HEK293 (cell line): ENCODE measurements around the gene MYOM1.

ENCODE experiments used
- ATF2 ChIP-seq: fragments of 450-650 bp; formaldehyde crosslinking; IDR thresholded peaks from 2 replicates; pipeline ENCODE4 v1.5.1; 2016; ENCODE audit warnings: missing biosample characterization, missing genetic modification characterization, low read depth
- BCL6B ChIP-seq: fragments of 450-650 bp; formaldehyde crosslinking; IDR thresholded peaks from 2 replicates; pipeline ENCODE4 v1.5.1; 2017; ENCODE audit warnings: missing biosample characterization, missing genetic modification characterization
- EGR2 ChIP-seq: fragments of 450-650 bp; formaldehyde crosslinking; IDR thresholded peaks from 2 replicates; pipeline ENCODE4 v1.5.1; 2016; ENCODE audit warnings: low read depth, missing biosample characterization, missing genetic modification characterization
- GLIS2 ChIP-seq: fragments of 450-650 bp; formaldehyde crosslinking; IDR thresholded peaks from 2 replicates; pipeline ENCODE4 v1.5.1; 2016; ENCODE audit warnings: missing biosample characterization, missing genetic modification characterization
- HOXD13 ChIP-seq: sonication (generic); formaldehyde crosslinking; IDR thresholded peaks from 2 replicates; pipeline ENCODE4 v1.8.0; 2022; ENCODE audit warnings: missing genetic modification reagents, borderline replicate concordance
- IKZF3 ChIP-seq: fragments of 450-650 bp; IDR thresholded peaks from 2 replicates; pipeline ENCODE4 v1.5.0; 2018; ENCODE audit warnings: missing biosample characterization, mild to moderate bottlenecking, missing genetic modification characterization, moderate library complexity
- KLF17 ChIP-seq: fragments of 450-650 bp; formaldehyde crosslinking; IDR thresholded peaks from 2 replicates; pipeline ENCODE4 v1.5.1; 2016; ENCODE audit warnings: missing biosample characterization, missing genetic modification characterization
- REPIN1 ChIP-seq: fragments of 450-650 bp; formaldehyde crosslinking; IDR thresholded peaks from 2 replicates; pipeline ENCODE4 v1.5.1; 2017; ENCODE audit warnings: missing biosample characterization, missing genetic modification characterization, low read depth
- SALL2 ChIP-seq: fragments of 450-650 bp; formaldehyde crosslinking; IDR thresholded peaks from 2 replicates; pipeline ENCODE4 v1.5.0; 2017; ENCODE audit warnings: missing biosample characterization, mild to moderate bottlenecking, missing genetic modification characterization, borderline replicate concordance
- SP2 ChIP-seq: fragments of 450-650 bp; formaldehyde crosslinking; IDR thresholded peaks from 2 replicates; pipeline ENCODE4 v1.5.1; 2016; ENCODE audit warnings: missing biosample characterization, missing genetic modification characterization
- SP3 ChIP-seq: fragments of 450-650 bp; formaldehyde crosslinking; IDR thresholded peaks from 2 replicates; pipeline ENCODE4 v1.5.1; 2016; ENCODE audit warnings: missing biosample characterization, missing genetic modification characterization
- YY1 ChIP-seq: fragments of 450-650 bp; formaldehyde crosslinking; IDR thresholded peaks from 2 replicates; pipeline ENCODE4 v1.5.1; 2018; ENCODE audit warnings: missing biosample characterization, missing genetic modification characterization
- ZBTB1 ChIP-seq: fragments of 450-650 bp; formaldehyde crosslinking; IDR thresholded peaks from 2 replicates; pipeline ENCODE4 v1.5.1; 2016; ENCODE audit warnings: missing biosample characterization, missing genetic modification characterization
- ZFP3 ChIP-seq: fragments of 450-650 bp; formaldehyde crosslinking; IDR thresholded peaks from 2 replicates; pipeline ENCODE4 v1.5.1; 2016; ENCODE audit warnings: low read depth, missing biosample characterization, missing genetic modification characterization
- ZNF16 ChIP-seq: fragments of 450-650 bp; formaldehyde crosslinking; IDR thresholded peaks from 2 replicates; pipeline ENCODE4 v1.5.1; 2016; ENCODE audit warnings: low read depth, missing biosample characterization, missing genetic modification characterization
- ZNF324 ChIP-seq: fragments of 450-650 bp; formaldehyde crosslinking; IDR thresholded peaks from 2 replicates; pipeline ENCODE4 v1.5.1; 2016; ENCODE audit warnings: missing biosample characterization, missing genetic modification characterization
- ZNF335 ChIP-seq: fragments of 450-650 bp; formaldehyde crosslinking; conservative IDR thresholded peaks from 2 replicates; pipeline ENCODE4 v1.5.1; 2016; ENCODE audit warnings: missing biosample characterization, missing genetic modification characterization
- ZNF366 ChIP-seq: fragments of 450-650 bp; formaldehyde crosslinking; conservative IDR thresholded peaks from 2 replicates; pipeline ENCODE4 v1.5.1; 2016; ENCODE audit warnings: missing biosample characterization, missing genetic modification characterization
- ZNF416 ChIP-seq: fragments of 450-650 bp; formaldehyde crosslinking; IDR thresholded peaks from 2 replicates; pipeline ENCODE4 v1.5.1; 2016; ENCODE audit warnings: missing biosample characterization, missing genetic modification characterization
- ZNF423 ChIP-seq: fragments of 450-650 bp; formaldehyde crosslinking; IDR thresholded peaks from 2 replicates; pipeline ENCODE4 v1.5.1; 2016; ENCODE audit warnings: missing biosample characterization, missing genetic modification characterization
- ZNF488 ChIP-seq: fragments of 450-650 bp; formaldehyde crosslinking; IDR thresholded peaks from 2 replicates; pipeline ENCODE4 v1.5.1; 2016; ENCODE audit warnings: missing biosample characterization, missing genetic modification characterization
- ZNF510 ChIP-seq: fragments of 450-650 bp; formaldehyde crosslinking; IDR thresholded peaks from 2 replicates; pipeline ENCODE4 v1.5.1; 2018; ENCODE audit warnings: mild to moderate bottlenecking, missing genetic modification characterization, missing biosample characterization; ENCODE audit not compliant: insufficient replicate concordance
- ZNF600 ChIP-seq: fragments of 450-650 bp; formaldehyde crosslinking; IDR thresholded peaks from 2 replicates; pipeline ENCODE4 v1.5.1; 2016; ENCODE audit warnings: missing biosample characterization, missing genetic modification characterization
- ZNF624 ChIP-seq: fragments of 450-650 bp; formaldehyde crosslinking; IDR thresholded peaks from 2 replicates; pipeline ENCODE4 v1.5.1; 2017; ENCODE audit warnings: missing biosample characterization, missing genetic modification characterization
- ZNF639 ChIP-seq: fragments of 450-650 bp; formaldehyde crosslinking; IDR thresholded peaks from 2 replicates; pipeline ENCODE4 v1.5.1; 2016; ENCODE audit warnings: missing biosample characterization, missing genetic modification characterization
- ZNF654 ChIP-seq: fragments of 450-650 bp; formaldehyde crosslinking; IDR thresholded peaks from 2 replicates; pipeline ENCODE4 v1.5.1; 2016; ENCODE audit warnings: low read depth, missing biosample characterization, missing genetic modification characterization
- ZNF664 ChIP-seq: fragments of 450-650 bp; formaldehyde crosslinking; IDR thresholded peaks from 2 replicates; pipeline ENCODE4 v1.5.1; 2016; ENCODE audit warnings: missing biosample characterization, missing genetic modification characterization
- ZNF677 ChIP-seq: fragments of 450-650 bp; IDR thresholded peaks from 2 replicates; pipeline ENCODE4 v1.5.0; 2018; ENCODE audit warnings: missing biosample characterization, mild to moderate bottlenecking, missing genetic modification characterization, moderate library complexity
- ZNF76 ChIP-seq: fragments of 450-650 bp; formaldehyde crosslinking; IDR thresholded peaks from 2 replicates; pipeline ENCODE4; 2016; ENCODE audit warnings: low read depth, missing biosample characterization, missing genetic modification characterization, borderline replicate concordance
- ZSCAN30 ChIP-seq: fragments of 450-650 bp; IDR thresholded peaks from 2 replicates; pipeline ENCODE4 v1.5.1; 2018; ENCODE audit warnings: missing biosample characterization, mild to moderate bottlenecking, missing genetic modification characterization, moderate library complexity

The MYOM1 gene

GRCh38 chr18:3261373-3262233 lies 41.8 kb upstream of the MYOM1 start, which contains the start of gene MYL12B (continued):
- TF ChIP-seq ZNF624 (tag by site-specific recombination) (no peak), ZNF366 (tag by site-specific recombination) (peak; percentile 60), ZNF664 (tag by site-specific recombination) (0 out of 2 replicates have a peak, but pooled peaks have one; percentile 43), SP2 (tag by site-specific recombination) (peak; percentile 56), BCL6B (tag by site-specific recombination) (no peak), ZNF488 (tag by site-specific recombination) (no peak; the same call in 1 of the 2 replicates), ZNF677 (no peak), HOXD13 (no peak), ZNF324 (peak; percentile 44; the same call in 1 of the 2 replicates), ZNF639 (no peak), ZNF510 (no peak), ZNF423 (tag by site-specific recombination) (no peak), ZNF335 (tag by site-specific recombination) (peak; percentile 86), SALL2 (tag by site-specific recombination) (no peak), ZFP3 (tag by site-specific recombination) (no peak), YY1 (tag by site-specific recombination) (peak; percentile 15; the same call in 1 of the 2 replicates), ZNF416 (tag by site-specific recombination) (no peak), EGR2 (tag by site-specific recombination) (0 out of 2 replicates have a peak, but pooled peaks have one; percentile 20), ZNF76 (tag by site-specific recombination) (0 out of 2 replicates have a peak, but pooled peaks have one; percentile 75), ATF2 (tag by site-specific recombination) (no peak), KLF17 (peak; percentile 79; the same call in 1 of the 2 replicates), ZNF654 (tag by site-specific recombination) (no peak), REPIN1 (tag by site-specific recombination) (no peak), IKZF3 (tag by site-specific recombination) (peak; percentile 54; the same call in 1 of the 2 replicates), ZBTB1 (tag by site-specific recombination) (no peak), ZNF600 (tag by site-specific recombination) (no peak), SP3 (peak; percentile 90), ZSCAN30 (peak; percentile 81), ZNF16 (tag by site-specific recombination) (no peak), GLIS2 (tag by site-specific recombination) (no peak)
